WTC11 (cell line): Measurements from ENCODE around the gene UBE2V1.

Source experiments
- AFF4 ChIP-seq: sonication (generic); formaldehyde crosslinking; IDR thresholded peaks from 2 replicates; pipeline ENCODE4 v1.8.1; 2023; ENCODE audit warnings: mild to moderate bottlenecking, missing genetic modification reagents, borderline replicate concordance
- ATF3 ChIP-seq: sonication (generic); formaldehyde crosslinking; conservative IDR thresholded peaks from 2 replicates; pipeline ENCODE4 v1.8.1; 2022; ENCODE audit warnings: mild to moderate bottlenecking, missing genetic modification reagents
- ATF6 ChIP-seq: sonication (generic); formaldehyde crosslinking; IDR thresholded peaks from 2 replicates; pipeline ENCODE4 v1.8.1; 2023; ENCODE audit warnings: mild to moderate bottlenecking, missing genetic modification reagents
- CREB1 ChIP-seq: sonication (generic); formaldehyde crosslinking; IDR thresholded peaks from 2 replicates; pipeline ENCODE4 v1.8.0; 2023; ENCODE audit warnings: mild to moderate bottlenecking, missing genetic modification reagents
- ETV6 ChIP-seq: sonication (generic); formaldehyde crosslinking; IDR thresholded peaks from 2 replicates; pipeline ENCODE4 v1.8.1; 2022; ENCODE audit warnings: mild to moderate bottlenecking, missing genetic modification reagents
- JUN ChIP-seq: sonication (generic); formaldehyde crosslinking; IDR thresholded peaks from 2 replicates; pipeline ENCODE4 v1.8.0; 2023; ENCODE audit warnings: mild to moderate bottlenecking, missing genetic modification reagents
- KAT7 ChIP-seq: sonication (generic); formaldehyde crosslinking; IDR thresholded peaks from 2 replicates; pipeline ENCODE4 v1.8.1; 2023; ENCODE audit warnings: missing genetic modification reagents, mild to moderate bottlenecking, borderline replicate concordance
- MAX ChIP-seq: sonication (generic); formaldehyde crosslinking; IDR thresholded peaks from 2 replicates; pipeline ENCODE4 v1.8.0; 2022; ENCODE audit warnings: mild to moderate bottlenecking, missing genetic modification reagents
- NFYB ChIP-seq: sonication (generic); formaldehyde crosslinking; conservative IDR thresholded peaks from 2 replicates; pipeline ENCODE4 v1.8.0; 2022; ENCODE audit warnings: low read depth, missing genetic modification reagents
- STAT6 ChIP-seq: sonication (generic); formaldehyde crosslinking; conservative IDR thresholded peaks from 2 replicates; pipeline ENCODE4 v1.8.1; 2023; ENCODE audit warnings: mild to moderate bottlenecking, low read depth, missing genetic modification reagents, moderate library complexity
- ZBTB21 ChIP-seq: sonication (generic); formaldehyde crosslinking; IDR thresholded peaks from 2 replicates; pipeline ENCODE4 v1.8.1; 2023; ENCODE audit warnings: mild to moderate bottlenecking, missing genetic modification reagents, borderline replicate concordance
- TF ChIP-seq, protein P1 (sequence below): fragments of 200-600 bp; IDR thresholded peaks from 2 replicates; pipeline ENCODE4 v1.8.0; 2022; ENCODE audit warnings: antibody characterized with exemption

- TF ChIP-seq, protein P1, sequence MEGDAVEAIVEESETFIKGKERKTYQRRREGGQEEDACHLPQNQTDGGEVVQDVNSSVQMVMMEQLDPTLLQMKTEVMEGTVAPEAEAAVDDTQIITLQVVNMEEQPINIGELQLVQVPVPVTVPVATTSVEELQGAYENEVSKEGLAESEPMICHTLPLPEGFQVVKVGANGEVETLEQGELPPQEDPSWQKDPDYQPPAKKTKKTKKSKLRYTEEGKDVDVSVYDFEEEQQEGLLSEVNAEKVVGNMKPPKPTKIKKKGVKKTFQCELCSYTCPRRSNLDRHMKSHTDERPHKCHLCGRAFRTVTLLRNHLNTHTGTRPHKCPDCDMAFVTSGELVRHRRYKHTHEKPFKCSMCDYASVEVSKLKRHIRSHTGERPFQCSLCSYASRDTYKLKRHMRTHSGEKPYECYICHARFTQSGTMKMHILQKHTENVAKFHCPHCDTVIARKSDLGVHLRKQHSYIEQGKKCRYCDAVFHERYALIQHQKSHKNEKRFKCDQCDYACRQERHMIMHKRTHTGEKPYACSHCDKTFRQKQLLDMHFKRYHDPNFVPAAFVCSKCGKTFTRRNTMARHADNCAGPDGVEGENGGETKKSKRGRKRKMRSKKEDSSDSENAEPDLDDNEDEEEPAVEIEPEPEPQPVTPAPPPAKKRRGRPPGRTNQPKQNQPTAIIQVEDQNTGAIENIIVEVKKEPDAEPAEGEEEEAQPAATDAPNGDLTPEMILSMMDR = no peak
- TF ChIP-seq ATF3 (no peak), JUN (CRISPR knock-in tag) (no peak), NFYB (CRISPR knock-in tag) (no peak), ZBTB21 (no peak), MAX (CRISPR knock-in tag) (no peak), AFF4 (CRISPR knock-in tag) (no peak), STAT6 (CRISPR knock-in tag) (no peak), ATF6 (CRISPR knock-in tag) (no peak), ETV6 (CRISPR knock-in tag) (no peak), KAT7 (CRISPR knock-in tag) (no peak), CREB1 (CRISPR knock-in tag) (no peak)
Observed at GRCh38 chr20:50056951-50057713, 55.8 kb downstream of the UBE2V1 start.
